HG02759 (cell line): ENCODE measurements around the gene TEX29.

ENCODE experiments used
- ATAC-seq: cut with Tn5 transposase; IDR thresholded peaks from one replicate; pipeline ENCODE4 v1.9.1; 2021; ENCODE audit warnings: mild to moderate bottlenecking, moderate library complexity; ENCODE audit not compliant: unreplicated experiment

Gene TEX29

DNA sequence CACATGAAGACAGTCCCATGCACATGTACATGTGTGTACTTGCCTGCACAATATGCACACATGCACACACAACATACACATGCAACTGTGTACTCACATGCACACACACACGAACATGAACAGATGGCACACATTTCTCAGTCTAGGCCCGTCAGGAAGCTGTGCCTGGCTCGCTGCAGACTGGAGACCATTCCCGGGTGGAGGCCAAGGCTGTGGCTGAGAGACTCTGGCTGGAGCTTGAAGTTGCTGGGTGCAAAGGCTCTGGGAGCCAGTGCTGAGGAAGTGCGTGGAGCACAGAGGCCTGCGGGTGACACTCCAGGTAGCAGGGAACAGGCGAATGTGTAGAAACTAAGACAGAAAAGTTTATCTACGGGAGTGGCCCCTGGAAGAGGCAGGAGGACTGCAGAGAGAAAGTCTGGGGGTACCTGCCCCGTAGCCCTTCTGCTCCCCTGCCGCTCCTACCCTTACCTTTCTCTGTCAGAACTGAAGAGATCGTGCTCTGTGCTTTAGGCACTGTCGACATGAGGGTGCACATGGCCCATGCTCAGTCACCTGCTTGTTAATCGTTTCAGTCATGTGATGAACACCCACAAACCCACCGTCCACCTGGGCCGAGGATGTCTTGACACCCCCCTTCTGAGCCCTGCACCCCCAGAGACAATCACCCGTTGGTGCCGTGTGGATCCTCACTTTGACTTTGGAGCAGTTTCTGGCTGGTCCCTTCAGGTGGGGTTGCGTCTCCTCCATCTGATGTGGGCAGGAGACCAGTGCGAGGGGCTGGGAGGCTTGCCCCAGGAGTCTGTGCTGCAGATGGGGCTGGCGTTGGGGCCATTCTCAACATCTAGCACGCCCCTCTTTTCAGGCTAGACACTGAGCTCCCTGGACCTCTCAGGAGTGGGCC, 69.4 kb downstream of the TEX29 start:
- ATAC-seq: no peak

DNA sequence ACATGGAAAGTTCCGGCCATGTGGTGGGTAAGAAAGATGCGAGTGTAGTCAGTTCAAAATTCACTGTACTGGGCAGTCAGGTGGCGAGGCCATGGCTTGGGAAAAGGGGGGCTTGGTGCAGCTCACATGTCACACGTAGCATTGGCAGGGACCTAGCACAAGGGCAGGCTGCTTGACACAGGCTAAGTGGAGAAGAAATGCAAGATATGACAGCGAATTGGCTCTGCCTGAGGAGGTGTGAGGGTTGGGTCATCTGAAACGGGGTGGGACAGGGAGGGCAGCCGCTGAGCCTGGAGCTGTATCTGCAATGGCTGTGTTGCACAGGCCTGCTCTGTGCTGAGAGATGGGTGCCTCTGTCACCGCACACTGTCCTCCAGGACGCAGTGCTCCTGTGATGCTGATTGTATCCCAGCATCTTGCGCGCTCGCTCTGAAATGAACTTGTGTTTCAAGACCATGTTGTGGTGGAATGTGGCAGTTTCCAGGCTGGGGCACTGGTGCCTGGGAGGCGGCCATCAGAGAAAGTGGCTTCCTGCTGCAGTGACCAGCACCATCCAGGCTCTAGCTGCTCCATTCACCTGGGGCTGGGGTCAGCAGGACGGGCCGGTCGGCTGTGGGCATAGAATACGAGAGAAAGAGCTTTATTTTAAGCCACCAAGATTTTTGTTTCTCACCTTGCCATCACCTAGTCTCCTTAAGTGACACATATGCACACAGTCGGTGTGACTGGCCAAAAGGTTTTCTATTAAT, 70.3 kb downstream of the TEX29 start:
- ATAC-seq: no peak

- ATAC-seq: no peak
These were observed 72.0 kb downstream of the TEX29 start for GRCh38 chr13:111392486-111392885.

- ATAC-seq: no peak
These were observed 72.9 kb downstream of the TEX29 start for GRCh38 chr13:111393221-111393790.
